HepG2 (cell line): ENCODE results near the gene MAP9. TPM values are rescaled to one million over a fixed set of nuclear protein-coding genes. Genes with fewer than 3 reads are reported as not detected.

ENCODE experiments used
- ATAC-seq: fragments of 200-7000 bp; cut with Tn5 transposase; 3 replicates; pipeline ENCODE4 v1.9.1; 2020; ENCODE audit warnings: mild to moderate bottlenecking, moderate library complexity
- BruUV-seq: library from RNA; stranded (reverse); fragments of 400-500 nt; replicated peaks from 2 replicates; lab custom pipeline; 2021; lab: Mats Ljungman, UMichigan
- CTCF ChIA-PET: fragments of 300-600 bp; formaldehyde crosslinking; extraction: SDS; loops from one replicate; lab custom pipeline; 2021; ENCODE audit warnings: low total read pairs, inconsistent platforms, low intra/inter-chr PET ratio; lab: Yijun Ruan, JAX
- POLR2A ChIA-PET: fragments of 350-600 bp; sonication (Branson Sonifier 250); formaldehyde crosslinking; loops from one replicate; lab custom pipeline; 2020; ENCODE audit warnings: antibody characterized with exemption, inconsistent platforms; lab: Yijun Ruan, JAX
- DNase-seq: peaks from one replicate; pipeline ENCODE4 v3.0.0-alpha.2; 2015; ENCODE audit warnings: low spot score
- FAIRE-seq: peaks from 3 replicates; lab custom pipeline; 2011; peaks lifted over from hg19 to GRCh38; lab: Jason Lieb, UNC
- H2AFZ ChIP-seq: one replicate; pipeline ENCODE4 v1.6.1; 2011; ENCODE audit warnings: low read length, inconsistent platforms
- H3K27ac ChIP-seq: fragments of 300-600 bp; 3 replicates; pipeline ENCODE4 v1.8.0; 2011; ENCODE audit warnings: mixed run types, mild to moderate bottlenecking, mixed read lengths, low read length, inconsistent platforms; ENCODE audit not compliant: insufficient read depth; ENCODE audit errors: extremely low read length
- H3K27me3 ChIP-seq, 2 experiments: fragments of 200-600 bp in 1 of 2; 2 replicates in 1 of 2; 3 replicates in 1 of 2; pipeline versions ENCODE4 v1.6.0 to v1.8.0; 2011; ENCODE audit warnings: low read length in 2 of 2, mild to moderate bottlenecking in 2 of 2, moderate library complexity in 2 of 2, inconsistent platforms in 1 of 2; ENCODE audit not compliant: insufficient read depth in 2 of 2, control insufficient read depth in 1 of 2
- H3K36me3 ChIP-seq, 2 experiments: fragments of 200-600 bp in 1 of 2; replicated peaks in 1 of 2; 2 replicates in 1 of 2; 3 replicates in 1 of 2; pipeline versions ENCODE4 v1.5.1 to v1.8.0; 2011; ENCODE audit warnings: low read length in 2 of 2, inconsistent platforms in 1 of 2; ENCODE audit not compliant: insufficient read depth in 2 of 2, control insufficient read depth in 1 of 2
- H3K4me1 ChIP-seq: 2 replicates; pipeline ENCODE4 v1.5.1; 2012; ENCODE audit warnings: low read length, inconsistent platforms; ENCODE audit not compliant: insufficient read depth
- H3K4me2 ChIP-seq: 2 replicates; pipeline ENCODE4 v1.6.0; 2011; ENCODE audit warnings: low read depth, low read length, inconsistent platforms
- H3K4me3 ChIP-seq, 3 experiments: fragments of 200-600 bp in 1 of 3; sonication (generic), shearing (Covaris generic) in 1 of 3; replicated peaks in 1 of 3; 2 replicates each; pipeline ENCODE4 v1.5.1; 2011 to 2016; ENCODE audit warnings: low read length in 3 of 3, inconsistent platforms in 2 of 3, low read depth in 2 of 3, mild to moderate bottlenecking in 2 of 3, control low read depth in 1 of 3, mixed read lengths in 1 of 3; ENCODE audit not compliant: insufficient read depth in 1 of 3
- H3K79me2 ChIP-seq: one replicate; pipeline ENCODE4 v1.6.1; 2011; ENCODE audit warnings: low read length, inconsistent platforms; ENCODE audit not compliant: insufficient read depth
- H3K9ac ChIP-seq: 2 replicates; pipeline ENCODE4 v1.6.0; 2011; ENCODE audit warnings: mild to moderate bottlenecking, low read depth, low read length, inconsistent platforms; ENCODE audit not compliant: insufficient read depth
- H3K9me3 ChIP-seq: 2 replicates; pipeline ENCODE4 v1.5.1; 2012; ENCODE audit warnings: mild to moderate bottlenecking, low read length
- H4K20me1 ChIP-seq: 2 replicates; pipeline ENCODE4 v1.6.0; 2011; ENCODE audit warnings: inconsistent platforms, mild to moderate bottlenecking, low read length, moderate library complexity; ENCODE audit not compliant: insufficient read depth
- CTCF ChIP-seq: sonication (generic); formaldehyde crosslinking; IDR thresholded peaks from 2 replicates; pipeline ENCODE4 v1.5.0; 2020; ENCODE audit warnings: mild to moderate bottlenecking, missing genetic modification reagents, moderate library complexity
- NCOA2 ChIP-seq: sonication (generic); formaldehyde crosslinking; IDR thresholded peaks from 2 replicates; pipeline ENCODE4 v1.8.0; 2022; ENCODE audit warnings: inconsistent platforms
- SMC3 ChIP-seq: IDR thresholded peaks from 2 replicates; pipeline ENCODE4 v1.6.1; 2011; ENCODE audit warnings: low read length, improper control_type of control experiment
- STAG1 ChIP-seq: sonication (generic); formaldehyde crosslinking; IDR thresholded peaks from 2 replicates; pipeline ENCODE4 v1.4.0; 2020; ENCODE audit warnings: missing genetic modification reagents
- ZBTB26 ChIP-seq: IDR thresholded peaks from 2 replicates; pipeline ENCODE4 v1.6.1; 2016; ENCODE audit warnings: missing compliant biosample characterization, missing genetic modification reagents, borderline replicate concordance
- ZNF740 ChIP-seq: sonication (generic); formaldehyde crosslinking; IDR thresholded peaks from 2 replicates; pipeline ENCODE4 v1.4.0; 2020; ENCODE audit warnings: missing genetic modification reagents
- WGBS: methylation state at CpG from one replicate; pipeline ENCODE4 v1.1.6; 2017; ENCODE audit warnings: low lambda C conversion rate; 5-methylcytosine and 5-hydroxymethylcytosine counted together
- in situ Hi-C: cut with HindIII; loops from 2 replicates; pipeline ENCODE4 v1.10.0; 2017; ENCODE audit warnings: low pct_unique_long_range_greater_than_20kb; ENCODE audit not compliant: extremely low pct_ligation_motif_present
- intact Hi-C: fragments of 100-400 bp; cut with micrococcal nuclease; formaldehyde crosslinking; loops from one replicate; pipeline ENCODE4 v1.10.0; 2022; ENCODE audit not compliant: unreplicated experiment
- polyA plus RNA-seq, 8 experiments: library from polyadenylated mRNA; depleted of rRNA in 3 of 8; stranded (reverse) in 7 of 8; unstranded in 1 of 8; fragments of >200 nt; fragmentation: Illumina TruSeq in 4 of 8; extraction: Trizol in 4 of 8; gene quantifications; 2 replicates each; pipeline versions ENCODE4 v1.2.1 to v1.2.3, GENCODE V29; 2011 to 2016; ENCODE audit warnings: low read depth in 4 of 8, missing spikeins in 1 of 8, mixed read lengths in 1 of 8; ENCODE audit not compliant: insufficient read depth in 1 of 8
- total RNA-seq, 5 experiments: library from RNA; depleted of rRNA; stranded (reverse); fragments of >200 nt; fragmentation: Illumina TruSeq; extraction: Trizol; gene quantifications; 2 replicates each; pipeline ENCODE4 v1.2.3, GENCODE V29; 2016; ENCODE audit warnings: low read depth in 1 of 5

The MAP9 gene
- total and polyA plus RNA-seq, 2 of the 13 experiments (the other 11 are each of a cell fraction or from before 2014, with no cell fraction given): not detected

- H3K36me3 ChIP-seq: no peaks in the 10 kb centered on the region
- TF ChIP-seq NCOA2 (CRISPR knock-in tag) (no peak), CTCF (CRISPR knock-in tag) (peak; percentile 25), ZNF740 (CRISPR knock-in tag) (no peak), SMC3 (no peak), ZBTB26 (CRISPR knock-in tag) (no peak), STAG1 (CRISPR knock-in tag) (peak; percentile 36; the same call in 1 of the 2 replicates)
- in situ Hi-C loops (no loop called here), intact Hi-C loops (no loop called here)
- 0% methylated on average over 4 of the region's 4 CpGs for WGBS
- no peak overlapping the region for H3K27ac ChIP-seq
- H3K9me3 ChIP-seq: no peaks in the 10 kb centered on the region
- no TSS peak for BruUV-seq
- H4K20me1 ChIP-seq: no peaks in the 10 kb centered on the region
- no peak overlapping the region for H3K9ac ChIP-seq
- ChIA-PET POLR2A (no interaction called here), CTCF (no interaction called here)
- H3K79me2 ChIP-seq: no peaks in the 10 kb centered on the region
- H3K4me2 ChIP-seq: no peak overlapping the region
- ATAC-seq (no peak), DNase-seq (no peak), FAIRE-seq (no peak)
- H3K4me1 ChIP-seq: no peaks in the 10 kb centered on the region
- H2AFZ ChIP-seq: no peak overlapping the region
- no peaks in the 10 kb centered on the region for H3K27me3 ChIP-seq
- H3K4me3 ChIP-seq: no peak overlapping the region
Observed at GRCh38 chr4:155403886-155404285, 27.1 kb upstream of the MAP9 start.
